HFF-Myc (cell line): ENCODE results near the gene GPC5.

Source experiments
- DNase-seq: peaks from one replicate; pipeline ENCODE4 v3.0.0-alpha.2; 2011; ENCODE audit warnings: low read depth; ENCODE audit errors: extremely low read depth
- H3K4me3 ChIP-seq: replicated peaks from 2 replicates; pipeline ENCODE4 v1.5.1; 2011; ENCODE audit warnings: low read depth, mild to moderate bottlenecking, control low read depth, low read length
- TF ChIP-seq, protein P1 (sequence below): IDR thresholded peaks from 2 replicates; pipeline ENCODE4 v1.5.1; 2012; ENCODE audit warnings: mild to moderate bottlenecking, low read depth, low read length, control low read depth; ENCODE audit errors: missing control alignments

GPC5 gene

DNA sequence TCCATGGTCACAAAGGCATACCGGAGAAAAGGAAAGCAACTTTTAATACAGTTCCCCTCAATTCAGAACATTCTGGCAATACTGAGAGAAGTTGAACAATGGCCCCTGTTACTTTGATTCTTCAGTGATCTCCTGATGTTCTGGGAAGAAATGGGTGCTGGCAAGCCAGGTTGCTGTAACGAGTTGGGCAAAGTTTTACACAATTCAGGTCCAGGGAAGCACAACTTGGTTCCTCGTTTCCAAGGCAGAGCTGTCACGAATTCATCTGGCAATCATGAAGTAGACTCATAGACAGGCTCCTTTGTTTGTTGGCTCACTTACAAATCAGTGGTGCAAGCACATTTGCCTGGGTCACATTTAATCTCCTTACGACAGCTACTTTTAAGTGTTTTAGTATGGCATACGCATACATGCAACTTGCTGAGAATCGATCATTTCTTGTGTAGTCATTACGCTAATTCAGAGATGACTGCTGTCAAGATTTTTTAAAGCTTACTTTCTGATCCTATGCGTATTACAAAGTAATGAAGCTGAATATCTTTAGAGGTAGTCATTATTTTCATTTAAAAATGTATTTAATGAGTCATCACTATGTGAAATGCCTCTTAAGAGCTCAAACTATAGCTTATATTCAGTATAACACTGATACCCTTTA lies 174.7 kb downstream of the GPC5 start:
- TF ChIP-seq, protein P1, sequence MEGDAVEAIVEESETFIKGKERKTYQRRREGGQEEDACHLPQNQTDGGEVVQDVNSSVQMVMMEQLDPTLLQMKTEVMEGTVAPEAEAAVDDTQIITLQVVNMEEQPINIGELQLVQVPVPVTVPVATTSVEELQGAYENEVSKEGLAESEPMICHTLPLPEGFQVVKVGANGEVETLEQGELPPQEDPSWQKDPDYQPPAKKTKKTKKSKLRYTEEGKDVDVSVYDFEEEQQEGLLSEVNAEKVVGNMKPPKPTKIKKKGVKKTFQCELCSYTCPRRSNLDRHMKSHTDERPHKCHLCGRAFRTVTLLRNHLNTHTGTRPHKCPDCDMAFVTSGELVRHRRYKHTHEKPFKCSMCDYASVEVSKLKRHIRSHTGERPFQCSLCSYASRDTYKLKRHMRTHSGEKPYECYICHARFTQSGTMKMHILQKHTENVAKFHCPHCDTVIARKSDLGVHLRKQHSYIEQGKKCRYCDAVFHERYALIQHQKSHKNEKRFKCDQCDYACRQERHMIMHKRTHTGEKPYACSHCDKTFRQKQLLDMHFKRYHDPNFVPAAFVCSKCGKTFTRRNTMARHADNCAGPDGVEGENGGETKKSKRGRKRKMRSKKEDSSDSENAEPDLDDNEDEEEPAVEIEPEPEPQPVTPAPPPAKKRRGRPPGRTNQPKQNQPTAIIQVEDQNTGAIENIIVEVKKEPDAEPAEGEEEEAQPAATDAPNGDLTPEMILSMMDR = no peak
- no peak overlapping the region for H3K4me3 ChIP-seq
- no peak for DNase-seq

DNA sequence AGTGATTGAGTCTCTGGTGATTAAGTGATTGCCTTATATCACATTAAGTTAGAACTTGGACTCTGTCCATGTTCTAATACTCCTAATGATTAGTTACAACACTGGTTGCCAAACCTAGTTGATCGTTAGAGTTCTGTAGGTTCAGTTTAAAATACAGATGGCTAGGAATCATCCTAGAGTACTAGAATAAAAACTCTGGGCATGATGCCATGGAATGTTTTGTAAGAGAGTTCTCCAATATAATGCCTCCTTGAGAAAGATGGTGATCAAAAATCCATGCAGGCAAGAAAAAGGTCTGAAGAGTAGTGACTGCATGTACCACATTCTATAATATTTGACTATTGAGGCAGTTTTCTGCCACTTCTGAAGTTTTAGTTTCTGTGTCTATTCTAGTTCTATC lies 176.3 kb downstream of the GPC5 start:
- TF ChIP-seq, protein P1 = no peak
- H3K4me3 ChIP-seq = no peak overlapping the region
- no peak for DNase-seq

DNA sequence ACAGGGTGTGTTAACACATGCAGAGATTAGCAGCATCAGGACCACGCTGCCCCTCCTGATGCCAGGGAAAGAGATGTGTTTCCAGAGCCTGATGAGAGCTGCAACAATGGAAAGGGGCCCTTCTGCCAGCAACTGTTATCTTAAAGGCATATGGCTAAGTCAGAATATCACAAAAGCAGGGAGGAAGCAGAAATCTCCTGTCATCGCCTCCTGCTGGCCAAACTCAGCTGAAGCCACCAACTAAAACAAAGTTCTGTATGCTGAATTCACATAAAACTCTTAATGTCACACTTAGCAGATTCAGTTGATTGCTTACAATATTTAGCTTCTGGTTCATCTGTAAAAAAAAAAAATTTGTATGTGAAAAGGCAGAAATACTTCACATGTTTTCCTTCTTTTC lies 178.2 kb downstream of the GPC5 start:
- DNase-seq = no peak
- TF ChIP-seq, protein P1 = no peak
- H3K4me3 ChIP-seq = no peak overlapping the region

DNA sequence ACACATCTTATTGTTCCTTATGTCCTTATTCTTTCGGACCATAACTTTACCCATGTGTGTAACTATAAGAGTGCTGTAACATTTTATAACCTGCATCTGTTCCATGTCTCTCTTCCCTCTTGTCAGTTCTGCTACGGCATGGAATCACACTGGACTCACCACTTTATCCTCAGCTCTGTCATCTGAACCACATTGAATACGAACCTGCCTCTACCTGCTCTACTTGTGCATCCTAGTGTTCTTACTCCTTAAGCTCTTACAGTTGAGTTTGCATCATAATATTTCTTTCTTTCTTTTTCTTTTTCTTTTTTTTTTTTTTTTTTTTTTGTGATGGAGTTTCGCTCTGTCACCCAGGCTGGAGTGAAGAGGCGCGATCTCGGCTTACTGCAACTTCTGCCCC lies 180.9 kb downstream of the GPC5 start:
- TF ChIP-seq, protein P1 = no peak
- DNase-seq = no peak
- H3K4me3 ChIP-seq = no peak overlapping the region

DNA sequence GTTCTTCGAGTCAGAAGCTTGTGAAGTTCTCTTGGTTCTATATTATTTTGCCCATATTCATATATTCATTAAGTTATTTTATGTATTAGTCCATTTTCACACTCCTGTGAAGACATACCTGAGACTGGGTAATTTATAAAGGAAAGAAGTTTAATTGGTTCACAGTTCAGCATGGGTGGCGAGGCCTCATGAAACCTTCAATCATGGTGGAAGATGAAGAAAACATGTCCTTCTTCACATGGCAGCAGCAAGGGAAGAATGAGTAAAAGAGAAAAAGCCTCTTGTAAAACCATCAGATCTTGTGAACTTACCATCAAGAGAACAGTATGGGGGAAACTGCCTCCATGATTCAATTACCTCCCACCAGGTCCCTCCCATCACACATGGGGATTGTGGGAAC lies 182.3 kb downstream of the GPC5 start:
- H3K4me3 ChIP-seq = no peak overlapping the region
- TF ChIP-seq, protein P1 = no peak
- DNase-seq = no peak

DNA sequence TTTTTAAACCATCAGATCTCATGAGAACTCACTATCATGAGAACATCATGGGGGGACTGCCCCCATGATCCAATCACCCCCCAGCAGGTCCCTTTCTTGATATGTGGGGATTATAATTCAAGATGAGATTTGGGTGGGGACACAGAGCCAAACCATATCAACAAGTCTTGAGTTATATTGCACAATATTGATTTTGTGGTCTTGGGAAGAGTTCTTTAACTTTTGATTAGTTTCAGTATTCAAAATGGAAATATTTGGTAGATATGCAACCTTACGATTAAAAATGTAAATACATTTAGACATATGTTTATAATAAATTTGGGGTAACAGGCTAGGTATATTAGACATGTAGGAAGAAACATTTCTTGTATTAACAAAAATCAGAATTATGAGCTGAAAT lies 188.2 kb downstream of the GPC5 start:
- DNase-seq = no peak
- TF ChIP-seq, protein P1 = no peak

DNA sequence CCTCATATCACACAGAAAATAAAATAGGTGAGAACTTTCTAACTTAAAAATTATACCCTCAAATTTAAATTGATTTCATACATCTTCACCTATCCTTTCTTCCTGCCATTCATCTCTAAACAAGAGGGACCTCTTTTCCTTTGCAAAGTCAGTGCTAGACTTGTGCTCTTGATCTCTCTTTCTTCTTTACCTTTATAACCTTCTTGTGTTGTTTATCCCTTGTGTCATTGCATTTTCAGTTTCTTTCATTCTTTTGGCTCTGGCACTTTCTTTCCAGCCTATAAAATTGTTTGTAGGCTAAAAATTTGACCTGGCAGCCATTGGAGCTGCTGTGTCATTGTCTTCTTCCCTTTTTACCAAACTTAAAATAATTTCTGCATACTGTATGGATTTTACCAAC lies 190.1 kb downstream of the GPC5 start:
- DNase-seq = no peak
- no peak overlapping the region for H3K4me3 ChIP-seq
- TF ChIP-seq, protein P1 = no peak

More for the DNA sequence above, 188.2 kb downstream of the GPC5 start:
- H3K4me3 ChIP-seq = no peak overlapping the region
